Endothelial cell of umbilical vein (primary cell): ENCODE results near the gene SLAMF1. TPM values are rescaled to one million over a fixed set of nuclear protein-coding genes. Genes with fewer than 3 reads are reported as not detected.
"Not testable (repeated sequence)": the region's sequence is repeated elsewhere in the genome, so short reads cannot be mapped to it uniquely, and the experiment has no call there.

ENCODE experiments used
- BruUV-seq: library from RNA; stranded (reverse); fragments of 400-500 nt; replicated peaks from 2 replicates; lab custom pipeline; 2021; lab: Mats Ljungman, UMichigan
- CTCF ChIA-PET: fragments of 300-600, 350-600 bp; sonication (Branson Sonifier 250); formaldehyde crosslinking; loops from one replicate; lab custom pipeline; 2021; ENCODE audit warnings: antibody characterized with exemption, inconsistent platforms; lab: Charles Lee
- POLR2A ChIA-PET: fragments of 300-600, 350-600 bp; sonication (Branson Sonifier 250); formaldehyde crosslinking; loops from one replicate; lab custom pipeline; 2021; ENCODE audit warnings: antibody characterized with exemption, inconsistent platforms; lab: Charles Lee
- DNase-seq: peaks from one replicate; pipeline ENCODE4 v3.0.0-alpha.2; 2011; ENCODE audit warnings: low read depth, low spot score
- FAIRE-seq: peaks from 2 replicates; lab custom pipeline; 2011; peaks lifted over from hg19 to GRCh38; lab: Jason Lieb, UNC
- H2AFZ ChIP-seq: 2 replicates; pipeline ENCODE4 v1.6.0; 2012; ENCODE audit warnings: low read depth, low read length, control low read depth, inconsistent platforms
- H3K27ac ChIP-seq: 2 replicates; pipeline ENCODE4 v1.5.1; 2011; ENCODE audit warnings: low read depth, mild to moderate bottlenecking, control low read depth, low read length, moderate library complexity; ENCODE audit not compliant: insufficient read depth
- H3K27me3 ChIP-seq, 2 experiments: 2 replicates each; pipeline versions ENCODE4 v1.6.0 to v1.6.1; 2011; ENCODE audit warnings: low read length in 2 of 2, mixed read lengths in 1 of 2; ENCODE audit not compliant: control insufficient read depth in 2 of 2, insufficient read depth in 2 of 2
- H3K36me3 ChIP-seq, 2 experiments: 2 replicates in 1 of 2; 3 replicates in 1 of 2; pipeline ENCODE4 v1.5.1; 2011; ENCODE audit warnings: low read length in 2 of 2, mild to moderate bottlenecking in 1 of 2, moderate library complexity in 1 of 2; ENCODE audit not compliant: control insufficient read depth in 2 of 2, insufficient read depth in 2 of 2; ENCODE audit errors: extremely low read depth in 1 of 2
- H3K4me1 ChIP-seq: 3 replicates; pipeline ENCODE4 v1.5.1; 2011; ENCODE audit warnings: mild to moderate bottlenecking, low read length; ENCODE audit not compliant: control insufficient read depth, insufficient read depth; ENCODE audit errors: extremely low read depth
- H3K4me2 ChIP-seq: 2 replicates; pipeline ENCODE4 v1.6.1; 2011; ENCODE audit warnings: low read length, control low read depth, mixed read lengths; ENCODE audit not compliant: insufficient read depth
- H3K4me3 ChIP-seq, 3 experiments: fragments of 200-600 bp in 1 of 3; sonication (generic), shearing (Covaris generic) in 1 of 3; replicated peaks in 1 of 3; 2 replicates each; pipeline ENCODE4 v1.5.1; 2011 to 2016; ENCODE audit warnings: control low read depth in 3 of 3, low read length in 3 of 3, mild to moderate bottlenecking in 2 of 3, inconsistent platforms in 1 of 3, low read depth in 1 of 3, moderate library complexity in 1 of 3; ENCODE audit not compliant: insufficient read depth in 1 of 3
- H3K79me2 ChIP-seq: 2 replicates; pipeline ENCODE4 v1.6.0; 2012; ENCODE audit warnings: low read length, inconsistent platforms; ENCODE audit not compliant: control insufficient read depth, insufficient read depth
- H3K9ac ChIP-seq: replicated peaks from 2 replicates; pipeline ENCODE3; 2011; ENCODE audit warnings: low read length, control low read depth; ENCODE audit not compliant: insufficient read depth; ENCODE audit errors: extremely low read depth
- H3K9me1 ChIP-seq: replicated peaks from 3 replicates; pipeline ENCODE4 v1.6.0; 2011; ENCODE audit warnings: mild to moderate bottlenecking, low read length; ENCODE audit not compliant: control insufficient read depth, insufficient read depth; ENCODE audit errors: extremely low read depth
- H3K9me3 ChIP-seq: replicated peaks from 2 replicates; pipeline ENCODE4 v1.5.1; 2012; ENCODE audit warnings: low read length, inconsistent platforms; ENCODE audit not compliant: control insufficient read depth, insufficient read depth
- H4K20me1 ChIP-seq: replicated peaks from 2 replicates; pipeline ENCODE3; 2011; ENCODE audit warnings: mild to moderate bottlenecking, low read length; ENCODE audit not compliant: control insufficient read depth, insufficient read depth; ENCODE audit errors: extremely low read depth
- CTCF ChIP-seq, 2 donors: IDR thresholded peaks; 1 replicate in 1 of 2; 2 replicates in 1 of 2; pipeline ENCODE4 v1.5.1; 2011; ENCODE audit warnings: low read length in 2 of 2, mild to moderate bottlenecking in 2 of 2, moderate library complexity in 2 of 2, control low read depth in 1 of 2, inconsistent platforms in 1 of 2, low read depth in 1 of 2; ENCODE audit not compliant: insufficient read depth in 1 of 2; ENCODE audit errors: extremely low read depth in 1 of 2
- EZH2 ChIP-seq: IDR thresholded peaks from 2 replicates; pipeline ENCODE4 v1.6.1; 2012; ENCODE audit warnings: borderline replicate concordance, low read depth, mild to moderate bottlenecking, moderate library complexity, low read length, inconsistent platforms; ENCODE audit not compliant: severe bottlenecking
- FOS ChIP-seq: IDR thresholded peaks from 2 replicates; pipeline ENCODE4 v1.6.1; 2011; ENCODE audit warnings: mild to moderate bottlenecking, low read length, moderate library complexity, borderline replicate concordance; ENCODE audit not compliant: insufficient read depth
- GATA2 ChIP-seq: IDR thresholded peaks from 2 replicates; pipeline ENCODE4 v1.7.0; 2011; ENCODE audit warnings: low read depth, mild to moderate bottlenecking, moderate library complexity, mixed read lengths, low read length; ENCODE audit not compliant: insufficient read length, insufficient read depth
- JUN ChIP-seq: IDR thresholded peaks from 2 replicates; pipeline ENCODE4 v1.6.1; 2011; ENCODE audit warnings: borderline replicate concordance, low read depth; ENCODE audit not compliant: insufficient read length, insufficient read depth
- MAX ChIP-seq: IDR thresholded peaks from 2 replicates; pipeline ENCODE4 v1.6.1; 2011; ENCODE audit not compliant: insufficient read depth, insufficient read length
- POLR2A ChIP-seq: IDR thresholded peaks from 2 replicates; pipeline ENCODE4 v1.6.1; 2012; ENCODE audit warnings: low read depth, mild to moderate bottlenecking, control low read depth, low read length
- POLR2AphosphoS5 ChIP-seq: IDR thresholded peaks from 2 replicates; pipeline ENCODE4 v1.6.1; 2012; ENCODE audit warnings: low read depth, mild to moderate bottlenecking, control low read depth, low read length, moderate library complexity; ENCODE audit not compliant: insufficient read depth
- dilution Hi-C: fragments of 300-500 bp; cut with MboI; formaldehyde crosslinking; loops from one replicate; pipeline ENCODE4 v1.15.0; 2019; ENCODE audit warnings: low sequenced_read_pairs; ENCODE audit not compliant: extremely low pct_ligation_motif_present
- intact Hi-C: fragments of 100-400 bp; cut with micrococcal nuclease; formaldehyde crosslinking; loops from one replicate; pipeline ENCODE4 v1.10.0; 2022
- polyA plus RNA-seq, 4 experiments: library from polyadenylated mRNA; depleted of rRNA in 3 of 4; stranded (reverse) in 3 of 4; unstranded in 1 of 4; fragments of >200 nt; gene quantifications; 2 replicates each; pipeline versions ENCODE4 v1.2.1 to v1.2.3, GENCODE V29; 2011 to 2012; ENCODE audit warnings: missing spikeins in 1 of 4
- total RNA-seq: library from RNA; stranded (reverse); gene quantifications from 2 replicates; pipeline ENCODE4 v1.2.3, GENCODE V29; 2021

Gene SLAMF1
- total and polyA plus RNA-seq, 2 donors (not counting 3 experiments of a cell fraction or from before 2014, with no cell fraction given) = not detected

GRCh38 chr1:160588468-160588867 is 58.4 kb downstream of the SLAMF1 start:
- Histone ChIP-seq H3K79me2 (no peaks in the 10 kb centered on the region), H3K36me3 (no peaks in the 10 kb centered on the region), H3K4me3 (no peak overlapping the region), H3K27ac (no peak overlapping the region), H3K9me3 (no peaks in the 10 kb centered on the region), H4K20me1 (no peaks in the 10 kb centered on the region), H3K9me1 (no peaks in the 10 kb centered on the region), H3K27me3 (no peaks in the 10 kb centered on the region), H3K4me2 (no peak overlapping the region), H2AFZ (no peak overlapping the region), H3K9ac (no peak overlapping the region), H3K4me1 (no peaks in the 10 kb centered on the region)
- ChIA-PET POLR2A (no interaction called here), CTCF (no interaction called here)
- FAIRE-seq = no peak
- intact Hi-C loops = no loop called here
- no TSS peak for BruUV-seq
- DNase-seq = no peak
- dilution Hi-C loops = no loop called here
- TF ChIP-seq EZH2 = no peak
- no peak for TF ChIP-seq FOS
- no peak for TF ChIP-seq POLR2A
- no peak for TF ChIP-seq POLR2AphosphoS5
- no peak for TF ChIP-seq GATA2

DNA sequence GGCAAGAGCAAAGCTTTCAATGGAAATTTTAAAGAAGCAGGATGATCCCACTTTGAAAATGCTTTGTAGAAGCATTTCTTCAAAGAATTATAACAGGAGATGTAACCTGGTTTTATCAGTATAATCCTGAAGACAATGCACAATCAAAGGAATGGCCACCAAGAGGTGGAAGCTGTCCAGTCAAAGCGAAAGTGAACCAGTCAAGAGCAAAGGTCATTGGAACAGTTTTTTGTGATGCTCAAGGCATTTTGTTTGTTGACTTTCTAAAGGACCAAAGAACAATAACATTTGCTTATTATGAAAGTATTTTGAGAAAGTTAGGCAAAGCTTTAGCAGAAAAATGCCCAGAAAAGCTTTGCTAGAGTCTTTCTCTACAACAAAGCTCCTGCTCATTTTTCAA is 62.1 kb downstream of the SLAMF1 start:
- ChIA-PET CTCF (no interaction called here), POLR2A (no interaction called here)
- dilution Hi-C loops (no loop called here), intact Hi-C loops (no loop called here)
- Histone ChIP-seq H3K79me2 (no peaks in the 10 kb centered on the region), H3K27ac (no peak overlapping the region), H3K36me3 (no peaks in the 10 kb centered on the region), H3K4me2 (no peak overlapping the region), H3K27me3 (no peaks in the 10 kb centered on the region), H2AFZ (no peak overlapping the region), H3K9ac (no peak overlapping the region), H3K4me3 (no peak overlapping the region), H3K4me1 (no peaks in the 10 kb centered on the region), H4K20me1 (no peaks in the 10 kb centered on the region), H3K9me1 (no peaks in the 10 kb centered on the region), H3K9me3 (no peaks in the 10 kb centered on the region)
- TF ChIP-seq POLR2AphosphoS5 = no peak
- no peak for TF ChIP-seq POLR2A
- no peak for TF ChIP-seq FOS
- no peak for TF ChIP-seq MAX
- TF ChIP-seq JUN = no peak
- no peak for TF ChIP-seq EZH2
- no peak for TF ChIP-seq GATA2
- no peak for TF ChIP-seq CTCF (IDR thresholded peaks at IDR 0.05; ENCODE audit: extremely low read depth in 1 of 2, insufficient read depth in 1 of 2, low read depth in 1 of 2, low read length in 2 of 2)
- DNase-seq = no peak
- no peak for FAIRE-seq
- no TSS peak for BruUV-seq

DNA sequence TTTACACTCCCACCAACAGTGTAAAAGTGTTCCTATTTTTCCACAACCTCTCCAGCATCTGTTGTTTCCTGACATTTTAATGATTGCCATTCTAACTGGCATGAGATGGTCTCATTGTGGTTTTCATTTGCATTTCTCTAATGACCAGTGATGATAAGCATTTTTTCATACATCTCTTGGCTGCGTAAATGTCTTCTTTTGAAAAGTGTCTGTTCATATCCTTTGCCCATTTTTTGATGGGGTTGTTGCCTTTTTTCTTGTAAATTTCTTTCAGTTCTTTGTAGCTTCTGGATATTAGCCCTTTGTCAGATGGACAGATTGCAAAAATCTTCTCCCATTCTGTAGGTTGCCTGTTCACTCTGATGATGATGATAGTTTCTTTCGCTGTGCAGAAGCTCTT is 63.9 kb downstream of the SLAMF1 start:
- DNase-seq, intact Hi-C loops, H3K9ac ChIP-seq, H4K20me1 ChIP-seq, H3K27me3 ChIP-seq, H2AFZ ChIP-seq, H3K4me3 ChIP-seq, H3K27ac ChIP-seq, H3K36me3 ChIP-seq, CTCF ChIA-PET, H3K4me1 ChIP-seq, H3K9me1 ChIP-seq, dilution Hi-C loops, POLR2A ChIA-PET, H3K4me2 ChIP-seq, FAIRE-seq, H3K79me2 ChIP-seq, BruUV-seq, H3K9me3 ChIP-seq: not testable (repeated sequence)
